Endodermal cell (in vitro differentiated cells): Measurements from ENCODE around the gene ADCYAP1R1. TPM values are rescaled to one million over a fixed set of nuclear protein-coding genes. Genes with fewer than 3 reads are reported as not detected.

ENCODE experiments used
- DNase-seq: peaks from one replicate; pipeline ENCODE4 v3.0.0-alpha.2; 2017
- H3K27ac ChIP-seq: 2 replicates; pipeline ENCODE4 v1.5.1; 2013; ENCODE audit warnings: mild to moderate bottlenecking, low read depth, low read length, moderate library complexity
- H3K27me3 ChIP-seq: 2 replicates; pipeline ENCODE4 v1.6.1; 2013; ENCODE audit warnings: mild to moderate bottlenecking, low read length, moderate library complexity; ENCODE audit not compliant: insufficient read depth, control insufficient read depth, poor library complexity, severe bottlenecking
- H3K36me3 ChIP-seq: 2 replicates; pipeline ENCODE4 v1.7.0; 2013; ENCODE audit warnings: mild to moderate bottlenecking, low read length, moderate library complexity; ENCODE audit not compliant: control insufficient read depth, insufficient read depth
- H3K4me1 ChIP-seq: one replicate; pipeline ENCODE4 v1.7.0; 2013; ENCODE audit warnings: low read length; ENCODE audit not compliant: control insufficient read depth, insufficient read depth
- H3K4me3 ChIP-seq: 2 replicates; pipeline ENCODE4 v1.5.1; 2013; ENCODE audit warnings: mild to moderate bottlenecking, low read length, moderate library complexity
- H3K9ac ChIP-seq: 2 replicates; pipeline ENCODE4 v1.6.1; 2013; ENCODE audit warnings: mild to moderate bottlenecking, low read length, moderate library complexity; ENCODE audit not compliant: poor library complexity, severe bottlenecking; ENCODE audit errors: extremely low read depth
- H3K9me3 ChIP-seq: 2 replicates; pipeline ENCODE4 v1.6.1; 2013; ENCODE audit warnings: mild to moderate bottlenecking, low read length, moderate library complexity; ENCODE audit not compliant: control insufficient read depth
- H3K27ac Mint-ChIP-seq: 2 replicates; pipeline ENCODE4 v1.8.0; 2020; ENCODE audit warnings: mixed read lengths
- H3K27me3 Mint-ChIP-seq: 2 replicates; pipeline ENCODE4 v1.8.0; 2021; ENCODE audit warnings: mild to moderate bottlenecking, mixed read lengths; ENCODE audit not compliant: insufficient read depth
- H3K36me3 Mint-ChIP-seq: 2 replicates; pipeline ENCODE4 v1.8.0; 2020; ENCODE audit warnings: low read depth, mixed read lengths
- H3K4me1 Mint-ChIP-seq: 2 replicates; pipeline ENCODE4 v1.8.0; 2020; ENCODE audit warnings: mixed read lengths
- H3K4me3 Mint-ChIP-seq: 2 replicates; pipeline ENCODE4 v1.8.0; 2020; ENCODE audit warnings: mild to moderate bottlenecking, moderate library complexity, mixed read lengths
- H3K9me3 Mint-ChIP-seq: 2 replicates; pipeline ENCODE4 v1.8.0; 2020; ENCODE audit warnings: mild to moderate bottlenecking, mixed read lengths
- CTCF ChIP-seq: fragments of 200-600 bp; sonication (generic); conservative IDR thresholded peaks from 2 replicates; pipeline ENCODE4 v1.5.0; 2021; ENCODE audit warnings: antibody characterized with exemption, mild to moderate bottlenecking
- WGBS, 2 experiments: methylation state at CpG; one replicate each; pipeline versions ENCODE4 v1.1.5 to v1.1.7; 2013; ENCODE audit warnings: missing lambda C conversion rate in 2 of 2, mixed read lengths in 1 of 2; ENCODE audit not compliant: insufficient coverage in 1 of 2, insufficient read length in 1 of 2; 5-methylcytosine and 5-hydroxymethylcytosine counted together
- total RNA-seq, 2 donors: library from RNA; stranded (reverse); fragmentation: NEBNext Ultra II Directional in 1 of 2; extraction: Animal tissue kit (Norgen Biotek cat#: 25700) in 1 of 2; gene quantifications; 2 replicates in 1 of 2; 3 replicates in 1 of 2; pipeline ENCODE4 v1.2.1, GENCODE V29; 2021

Gene ADCYAP1R1
- total RNA-seq, 2 donors from 2014 or later, result 1.2 to 2.1 TPM

- Mint-ChIP-seq H3K4me3 (no peak overlapping the region), H3K27me3 (peaks cover 2% of the 10 kb centered on the region), H3K27ac (no peak overlapping the region), H3K4me1 (peaks cover 17% of the 10 kb centered on the region), H3K9me3 (no peaks in the 10 kb centered on the region), H3K36me3 (no peaks in the 10 kb centered on the region)
- Histone ChIP-seq H3K9ac (no peak overlapping the region), H3K27me3 (no peaks in the 10 kb centered on the region), H3K4me1 (no peaks in the 10 kb centered on the region), H3K9me3 (no peaks in the 10 kb centered on the region), H3K36me3 (no peaks in the 10 kb centered on the region), H3K4me3 (no peak overlapping the region), H3K27ac (no peak overlapping the region)
- no peak for TF ChIP-seq CTCF
- DNase-seq, result no peak
- WGBS, 2 experiments, result 86% methylated on average over 1 of the region's 1 CpG; no CpG with 5 or more reads in 1 of the 2 experiments
Measured at GRCh38 chr7:31019509-31019908, 32.6 kb upstream of the ADCYAP1R1 start.

- Mint-ChIP-seq H3K36me3 (no peaks in the 10 kb centered on the region), H3K4me3 (no peak overlapping the region), H3K4me1 (peaks cover 17% of the 10 kb centered on the region), H3K27me3 (peaks cover 2% of the 10 kb centered on the region), H3K9me3 (no peaks in the 10 kb centered on the region), H3K27ac (peak overlapping the region; percentile 18)
- H3K27ac ChIP-seq, result no peak overlapping the region
- H3K4me3 ChIP-seq, result no peak overlapping the region
- no peaks in the 10 kb centered on the region for H3K36me3 ChIP-seq
- no peaks in the 10 kb centered on the region for H3K27me3 ChIP-seq
- H3K4me1 ChIP-seq, result no peaks in the 10 kb centered on the region
- no peak for TF ChIP-seq CTCF
- H3K9me3 ChIP-seq, result no peaks in the 10 kb centered on the region
- H3K9ac ChIP-seq, result no peak overlapping the region
- no peak for DNase-seq
- 91 to 100% methylated on average over 1 to 2 of the region's 3 CpGs for WGBS, 2 experiments
Measured at GRCh38 chr7:31020161-31020560, 31.9 kb upstream of the ADCYAP1R1 start.

DNA sequence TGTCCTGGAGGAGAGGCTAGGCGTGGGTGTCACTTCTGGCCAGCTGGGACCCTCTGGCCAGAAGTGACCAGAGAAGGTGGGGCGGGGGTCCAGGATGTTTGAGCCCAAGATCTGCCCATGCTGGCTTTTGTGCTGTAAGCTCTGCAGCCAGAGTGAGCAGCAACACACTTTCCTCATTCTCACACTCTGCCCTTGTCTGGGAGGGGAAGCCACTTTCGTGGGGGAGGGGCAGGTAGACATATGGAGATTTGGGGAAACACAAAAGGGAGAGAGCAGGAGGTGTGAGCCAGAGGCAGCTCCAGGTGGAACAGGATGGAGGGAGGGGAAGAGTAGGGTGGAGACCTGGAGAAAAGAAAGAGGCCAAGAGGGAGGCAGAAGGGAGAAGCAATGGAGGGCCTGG is 31.5 kb upstream of the ADCYAP1R1 start:
- Mint-ChIP-seq H3K27ac (peak overlapping the region; percentile 18), H3K27me3 (peaks cover 2% of the 10 kb centered on the region), H3K9me3 (no peaks in the 10 kb centered on the region), H3K4me1 (peaks cover 17% of the 10 kb centered on the region), H3K36me3 (no peaks in the 10 kb centered on the region), H3K4me3 (no peak overlapping the region)
- Histone ChIP-seq H3K4me1 (no peaks in the 10 kb centered on the region), H3K9ac (no peak overlapping the region), H3K9me3 (no peaks in the 10 kb centered on the region), H3K27me3 (no peaks in the 10 kb centered on the region), H3K27ac (no peak overlapping the region), H3K4me3 (no peak overlapping the region), H3K36me3 (no peaks in the 10 kb centered on the region)
- WGBS, 2 experiments, result 55% methylated on average over 3 of the region's 3 CpGs; no CpG with 5 or more reads in 1 of the 2 experiments
- DNase-seq, result peak; percentile 81
- no peak for TF ChIP-seq CTCF
